ENCODE data around the gene TDRKH.

Gene TDRKH, protein sequence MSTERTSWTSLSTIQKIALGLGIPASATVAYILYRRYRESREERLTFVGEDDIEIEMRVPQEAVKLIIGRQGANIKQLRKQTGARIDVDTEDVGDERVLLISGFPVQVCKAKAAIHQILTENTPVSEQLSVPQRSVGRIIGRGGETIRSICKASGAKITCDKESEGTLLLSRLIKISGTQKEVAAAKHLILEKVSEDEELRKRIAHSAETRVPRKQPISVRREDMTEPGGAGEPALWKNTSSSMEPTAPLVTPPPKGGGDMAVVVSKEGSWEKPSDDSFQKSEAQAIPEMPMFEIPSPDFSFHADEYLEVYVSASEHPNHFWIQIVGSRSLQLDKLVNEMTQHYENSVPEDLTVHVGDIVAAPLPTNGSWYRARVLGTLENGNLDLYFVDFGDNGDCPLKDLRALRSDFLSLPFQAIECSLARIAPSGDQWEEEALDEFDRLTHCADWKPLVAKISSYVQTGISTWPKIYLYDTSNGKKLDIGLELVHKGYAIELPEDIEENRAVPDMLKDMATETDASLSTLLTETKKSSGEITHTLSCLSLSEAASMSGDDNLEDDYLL

DNA sequence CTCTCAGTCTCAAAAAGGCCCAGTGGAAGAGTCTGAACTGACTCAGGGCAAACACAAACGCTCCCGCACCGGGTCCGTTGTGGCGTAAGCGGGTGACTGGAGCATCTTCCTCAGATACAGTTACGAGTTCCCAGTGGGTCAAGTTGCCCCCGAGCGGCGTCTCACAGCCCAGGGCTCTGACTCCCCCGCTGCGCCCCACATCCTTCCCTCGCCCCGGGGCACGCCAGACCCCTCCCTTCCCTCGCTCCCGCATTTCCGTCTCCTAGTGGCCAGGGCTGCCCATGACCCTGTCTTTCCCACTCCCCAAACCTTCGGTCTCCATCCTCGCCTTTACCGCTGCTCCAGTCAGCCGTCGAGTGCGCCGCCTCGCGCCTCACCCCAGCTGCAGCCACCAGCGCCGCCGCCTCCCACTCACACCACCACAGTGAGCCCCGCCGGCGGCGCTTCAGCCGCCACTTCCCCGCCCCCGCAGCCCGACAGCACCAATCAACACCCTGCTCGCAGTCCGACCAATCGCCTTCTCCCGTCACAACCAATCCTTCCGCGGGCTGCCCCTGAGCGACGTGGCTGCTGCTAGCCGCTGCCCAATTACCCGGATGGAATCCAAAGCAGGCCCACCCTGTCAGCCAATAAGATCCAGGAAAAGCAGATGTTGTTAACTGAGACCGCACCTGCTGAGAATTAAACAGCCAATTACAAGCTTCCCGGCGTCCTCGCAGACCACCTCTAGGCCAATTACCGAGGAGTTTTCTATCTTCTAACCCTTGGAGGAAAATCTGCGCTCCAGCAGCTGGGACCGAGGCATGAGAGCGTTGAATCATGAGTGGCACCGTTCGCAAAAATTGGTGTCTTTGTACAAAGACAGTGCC is at the start of gene TDRKH:
TSS of gene TDRKH (minus strand) at position 430 of the 869 bp plus-strand sequence. CDS start 7,478 bp downstream, outside the sequence.
- DNase-seq (ENCODE audit: low spot score), result peak; percentile 99

- peak; percentile 90 for DNase-seq (ENCODE audit: low spot score)
These were observed 49.4 kb upstream of the TDRKH start, which contains the start of gene C2CD4D for GRCh38 chr1:151839457-151840403. C2CD4D (minus strand) TSS chr1:151839820; CDS start chr1:151838989, 831 bp downstream.

DNA sequence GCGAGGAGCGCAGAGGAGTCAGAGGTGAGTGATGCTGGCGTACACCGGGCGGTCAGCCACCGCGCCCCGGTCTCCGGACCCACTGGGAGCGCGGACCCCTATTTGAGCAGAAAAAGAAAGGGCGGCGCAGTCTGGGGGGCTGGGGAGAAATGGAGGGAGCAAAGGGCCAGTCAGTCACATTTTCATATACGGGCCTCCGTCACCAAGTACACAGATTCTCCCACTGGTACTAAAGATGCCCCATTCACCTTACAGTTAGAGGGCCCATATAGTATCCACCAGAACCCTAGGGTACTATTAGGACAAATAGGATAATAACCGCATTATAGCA is 48.7 kb upstream of the TDRKH start:
- no peak for DNase-seq (ENCODE audit: low spot score)

GRCh38 chr1:151838222-151839081 is 48.2 kb upstream of the TDRKH start:
- no peak for DNase-seq (ENCODE audit: low spot score)

DNA sequence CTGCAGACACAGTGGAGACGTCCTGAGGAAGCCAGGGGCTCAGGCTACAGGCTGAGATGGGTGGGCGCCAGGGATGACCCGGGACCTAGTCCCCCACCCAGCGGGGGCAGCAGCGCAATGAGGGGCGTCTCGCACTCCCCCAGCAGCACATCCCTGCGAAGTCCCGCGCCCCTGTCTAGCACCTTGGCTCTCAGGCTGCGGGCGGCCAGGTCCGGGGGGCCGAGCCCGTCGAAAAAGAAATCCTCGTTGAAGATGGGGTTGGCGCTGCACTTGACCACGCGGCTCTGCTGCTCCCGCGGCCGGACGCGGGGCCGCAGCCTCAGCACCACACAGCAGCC is 47.6 kb upstream of the TDRKH start:
- DNase-seq (ENCODE audit: low spot score), result no peak

DNA sequence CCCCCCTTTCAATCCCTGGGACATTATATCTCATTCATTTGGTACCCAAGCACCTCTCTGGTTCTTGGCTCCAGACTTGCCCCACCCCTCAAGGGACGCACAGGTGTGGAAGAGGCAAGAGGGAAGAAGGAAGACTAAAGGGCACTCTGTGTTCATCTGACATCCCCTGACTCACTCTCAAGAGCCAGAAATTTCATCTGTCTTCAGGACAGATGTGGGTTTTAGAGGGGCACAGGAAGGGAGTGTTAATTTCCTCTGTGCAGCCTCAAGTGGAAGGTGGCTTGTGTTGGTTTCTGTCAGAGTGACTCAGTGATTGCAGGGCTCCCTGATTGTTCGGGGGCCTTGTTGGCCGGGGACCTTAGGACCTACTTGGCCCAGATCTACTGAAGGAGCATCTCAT is 46.9 kb upstream of the TDRKH start:
- no peak for DNase-seq (ENCODE audit: low spot score)

- no peak for DNase-seq (ENCODE audit: low spot score)
These were observed 45.3 kb upstream of the TDRKH start for GRCh38 chr1:151835596-151835995.

GRCh38 chr1:151834239-151834638 is 43.9 kb upstream of the TDRKH start:
- DNase-seq (ENCODE audit: low spot score), result no peak

GRCh38 chr1:151833172-151833900 is 43.0 kb upstream of the TDRKH start:
- no peak for DNase-seq (ENCODE audit: low spot score)

GRCh38 chr1:151832318-151832980 is 42.1 kb upstream of the TDRKH start:
- DNase-seq (ENCODE audit: low spot score), result no peak

DNA sequence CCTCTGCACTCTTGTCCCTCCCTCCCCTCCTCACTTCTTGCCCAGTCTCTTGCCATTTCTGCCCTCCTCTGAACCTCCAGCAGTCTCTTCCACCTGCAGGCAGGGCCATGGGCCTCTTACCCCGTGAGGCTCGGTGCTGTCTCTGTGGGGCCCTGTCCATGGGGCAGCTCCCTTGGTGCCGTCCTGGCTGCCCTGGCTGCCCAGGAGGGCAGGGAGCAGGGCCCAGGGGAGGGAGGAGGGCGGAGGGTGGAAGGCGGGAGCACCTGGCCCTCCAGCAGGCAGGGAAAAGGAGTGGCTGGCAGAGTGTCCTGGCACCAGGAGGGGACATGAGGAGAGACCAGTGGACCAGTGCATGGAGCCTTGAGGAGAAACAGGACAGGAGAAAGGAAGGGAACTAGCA is 41.3 kb upstream of the TDRKH start, which contains the start of gene RORC:
TSS of gene RORC (minus strand) at position 198 of the 400 bp plus-strand sequence. CDS start at position 160, 38 bp downstream.
- no peak for DNase-seq (ENCODE audit: low spot score)

GRCh38 chr1:151831256-151831591 is 40.9 kb upstream of the TDRKH start:
- no peak for DNase-seq (ENCODE audit: low spot score)

DNA sequence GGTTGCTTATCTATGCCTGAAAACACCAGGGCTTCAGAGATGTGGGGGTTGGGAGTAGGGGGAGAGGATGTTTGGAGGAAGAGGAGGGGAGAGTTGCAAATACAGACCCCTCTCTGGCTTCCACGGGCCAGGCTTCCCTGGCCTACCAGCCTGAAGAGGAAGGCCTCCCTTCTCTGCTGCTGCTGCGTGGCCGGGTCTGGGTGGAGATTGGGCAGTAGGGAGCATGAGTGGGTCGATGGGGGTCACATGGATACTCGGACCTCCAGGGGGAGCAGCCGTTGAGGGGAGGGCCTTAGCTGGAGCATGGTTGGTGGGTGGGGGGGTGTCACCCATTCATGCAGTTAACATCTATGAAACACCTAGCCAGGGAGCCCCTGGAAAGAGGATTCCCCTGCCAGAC is 39.8 kb upstream of the TDRKH start:
- DNase-seq (ENCODE audit: low spot score), result no peak

- no peak for DNase-seq (ENCODE audit: low spot score)
These were observed 39.2 kb upstream of the TDRKH start for GRCh38 chr1:151829352-151830046.

- DNase-seq (ENCODE audit: low spot score), result no peak
These were observed 38.6 kb upstream of the TDRKH start for GRCh38 chr1:151828921-151829320.

DNA sequence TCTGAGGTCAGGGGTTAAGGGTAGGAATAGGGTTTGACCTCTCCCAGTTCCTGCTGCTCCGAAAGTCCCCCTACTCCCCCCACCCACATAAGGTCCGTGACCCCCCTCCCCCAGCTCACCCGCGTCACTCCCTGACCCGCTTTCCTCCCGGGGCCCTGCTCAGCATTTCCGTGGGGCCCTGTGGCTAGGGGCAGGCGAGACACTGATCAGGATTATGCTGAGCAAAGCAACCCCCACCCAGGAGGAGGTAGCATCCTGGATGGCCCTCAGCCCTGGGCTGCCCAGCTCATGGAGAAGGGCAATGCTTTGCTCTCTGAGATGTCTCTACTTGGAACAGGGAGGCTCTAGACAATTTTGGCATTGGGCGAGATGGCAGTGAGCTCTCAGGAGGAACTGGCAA is 37.6 kb upstream of the TDRKH start:
- DNase-seq (ENCODE audit: low spot score), result no peak

- DNase-seq (ENCODE audit: low spot score), result no peak
These were observed 35.7 kb upstream of the TDRKH start for GRCh38 chr1:151825751-151826660.

DNA sequence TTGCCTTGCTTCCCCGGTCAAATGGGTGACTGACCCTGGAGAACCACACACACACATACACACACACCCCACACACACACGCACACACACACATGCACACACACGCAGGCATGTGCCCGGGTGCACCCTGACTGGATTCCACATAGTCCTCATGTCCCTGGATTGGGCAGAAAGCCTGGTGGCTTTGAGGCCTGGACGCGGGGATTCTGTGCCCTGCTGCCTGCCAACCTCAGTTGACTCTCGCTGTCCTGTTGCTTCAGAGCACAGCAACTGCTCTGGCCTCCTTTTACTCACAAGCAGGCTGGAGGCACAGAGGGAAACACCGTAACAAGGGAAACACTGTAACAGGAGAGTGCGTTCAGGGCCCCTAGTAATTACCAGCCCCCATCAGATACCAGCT is 34.9 kb upstream of the TDRKH start:
- no peak for DNase-seq (ENCODE audit: low spot score)

Measured in putamen (tissue), 1 donor.